Gastroesophageal sphincter (tissue), 4 donors: ENCODE measurements around the gene VTN. TPM values are rescaled to one million over a fixed set of nuclear protein-coding genes. Genes with fewer than 3 reads are reported as not detected.
A peak's percentile ranks its signal among the peaks of the same experiment; 100 is the strongest.

Source experiments
- ATAC-seq: fragments of 150-250 bp; one replicate; pipeline ENCODE4 v1.9.1; 2016; ENCODE audit warnings: mild to moderate bottlenecking, moderate library complexity
- H3K27ac ChIP-seq, 4 donors: fragments of 200-600 bp; sonication (generic) in 3 of 4; 1 replicate in 3 of 4; 2 replicates in 1 of 4; pipeline ENCODE4 v1.5.1; 2016 to 2019
- H3K27me3 ChIP-seq: fragments of 200-600 bp; sonication (generic); one replicate; pipeline ENCODE4 v1.5.1; 2019
- H3K36me3 ChIP-seq, 2 donors: fragments of 200-600 bp; sonication (generic); one replicate each; pipeline ENCODE4 v1.5.1; 2019; ENCODE audit warnings: control low read depth in 1 of 2
- H3K4me1 ChIP-seq, 3 donors: fragments of 200-600 bp; sonication (generic); 1 replicate in 2 of 3; 2 replicates in 1 of 3; pipeline ENCODE4 v1.5.1; 2016 to 2019; ENCODE audit warnings: control low read depth in 2 of 3
- H3K4me3 ChIP-seq, 2 donors: fragments of 200-600 bp; sonication (generic); one replicate each; pipeline ENCODE4 v1.5.1; 2019; ENCODE audit warnings: mild to moderate bottlenecking in 1 of 2, moderate library complexity in 1 of 2
- H3K9me3 ChIP-seq, 3 donors: fragments of 200-600 bp; sonication (generic); one replicate each; pipeline ENCODE4 v1.5.1; 2017 to 2019; ENCODE audit warnings: control low read depth in 2 of 3
- EP300 ChIP-seq: sonication (generic); formaldehyde crosslinking; IDR thresholded peaks from one replicate; pipeline ENCODE4 v1.6.1; 2017; ENCODE audit warnings: antibody characterized with exemption, mild to moderate bottlenecking
- POLR2A ChIP-seq, 2 donors: fragments of 450-650 bp; IDR thresholded peaks; one replicate each; pipeline ENCODE4 v1.6.1; 2017; ENCODE audit warnings: antibody characterized with exemption in 2 of 2, mild to moderate bottlenecking in 2 of 2, moderate library complexity in 1 of 2
- POLR2AphosphoS5 ChIP-seq: sonication (generic); formaldehyde crosslinking; IDR thresholded peaks from one replicate; pipeline ENCODE4 v1.6.1; 2017; ENCODE audit warnings: antibody characterized with exemption
- WGBS, 2 donors: methylation state at CpG; one replicate each; pipeline ENCODE4 v1.1.5; 2018; ENCODE audit warnings: low coverage in 1 of 2; 5-methylcytosine and 5-hydroxymethylcytosine counted together
- total RNA-seq, 4 donors: library from RNA; depleted of rRNA; stranded (reverse); fragments of >200 nt; gene quantifications; one replicate each; pipeline ENCODE4 v1.1.0, GENCODE V29; 2016
- TF ChIP-seq, protein P1 (sequence below), 4 experiments: fragments of 200-600 bp in 2 of 4; fragments of 450-650 bp in 2 of 4; sonication (generic) in 1 of 4; IDR thresholded peaks; one replicate each; pipeline ENCODE4 v1.5.1; 2017 to 2019; ENCODE audit warnings: antibody characterized with exemption in 4 of 4, mild to moderate bottlenecking in 2 of 4, moderate library complexity in 2 of 4

The VTN gene
- total RNA-seq, 4 donors from 2014 or later = 0.27 to 0.47 (median 0.27) TPM; not detected in 1

DNA sequence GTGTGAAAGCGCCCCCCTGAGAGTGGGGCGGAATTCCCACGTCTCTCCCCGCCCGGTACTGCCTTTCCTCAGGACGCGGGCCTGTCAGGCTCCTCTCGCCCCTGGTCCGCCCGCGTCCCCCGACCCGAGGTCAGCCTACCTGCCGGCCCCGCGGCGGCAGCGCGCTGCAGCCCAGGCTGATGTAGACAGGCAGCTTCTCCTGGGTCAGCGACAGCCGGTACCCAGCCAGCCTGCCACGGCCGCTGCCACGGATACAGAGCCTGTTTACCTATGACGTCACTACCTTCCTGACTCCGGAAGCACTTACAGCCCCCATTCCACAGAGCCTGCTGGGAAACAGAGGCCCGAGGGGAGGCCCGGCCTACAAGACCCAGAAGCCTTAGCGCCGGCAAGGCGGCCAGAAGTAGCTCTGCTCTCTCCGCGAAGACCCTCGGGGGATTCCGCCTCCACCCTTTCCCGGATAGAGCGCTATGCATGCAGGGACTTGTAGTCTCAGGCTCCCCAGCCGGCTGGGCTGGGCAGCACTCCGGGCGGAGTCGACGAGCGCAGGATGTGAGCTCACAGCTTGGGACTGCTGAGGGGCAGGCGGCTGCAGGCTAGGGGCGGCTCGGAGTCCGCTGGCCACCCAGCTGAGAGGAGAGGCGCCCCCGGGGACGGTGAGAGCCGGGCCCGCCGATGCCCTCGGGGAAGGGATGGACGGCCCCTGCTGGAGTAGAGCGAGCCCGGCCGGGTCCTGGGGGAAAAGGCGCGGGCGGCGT, 34.7 kb downstream of the VTN start, which contains the start of the genes IFT20 and TNFAIP1:
Gene IFT20, minus strand, starts transcription at position 272 of the 758 bp plus-strand sequence. CDS start 3,487 bp downstream, outside the sequence.
Gene TNFAIP1, plus strand, starts transcription at position 561 of the 758 bp plus-strand sequence. CDS start 3,761 bp downstream, outside the sequence.
- 0% methylated on average over 7 of the region's 62 CpGs; no CpG with 5 or more reads in 1 of the 2 donors for WGBS, 2 donors
- Histone ChIP-seq H3K36me3 (peaks cover 0 to 31% of the 10 kb centered on the region in 2 donors), H3K9me3 (no peaks in the 10 kb centered on the region), H3K4me1 (peaks cover 2 to 70% (median 18%) of the 10 kb centered on the region in 3 donors), H3K27ac (peak within 1 kb of the TSS; percentile 82 to 98 (median 96)), H3K4me3 (peak within 1 kb of the TSS; percentile 60 to 94), H3K27me3 (no peaks in the 10 kb centered on the region)
- TF ChIP-seq, protein P1, sequence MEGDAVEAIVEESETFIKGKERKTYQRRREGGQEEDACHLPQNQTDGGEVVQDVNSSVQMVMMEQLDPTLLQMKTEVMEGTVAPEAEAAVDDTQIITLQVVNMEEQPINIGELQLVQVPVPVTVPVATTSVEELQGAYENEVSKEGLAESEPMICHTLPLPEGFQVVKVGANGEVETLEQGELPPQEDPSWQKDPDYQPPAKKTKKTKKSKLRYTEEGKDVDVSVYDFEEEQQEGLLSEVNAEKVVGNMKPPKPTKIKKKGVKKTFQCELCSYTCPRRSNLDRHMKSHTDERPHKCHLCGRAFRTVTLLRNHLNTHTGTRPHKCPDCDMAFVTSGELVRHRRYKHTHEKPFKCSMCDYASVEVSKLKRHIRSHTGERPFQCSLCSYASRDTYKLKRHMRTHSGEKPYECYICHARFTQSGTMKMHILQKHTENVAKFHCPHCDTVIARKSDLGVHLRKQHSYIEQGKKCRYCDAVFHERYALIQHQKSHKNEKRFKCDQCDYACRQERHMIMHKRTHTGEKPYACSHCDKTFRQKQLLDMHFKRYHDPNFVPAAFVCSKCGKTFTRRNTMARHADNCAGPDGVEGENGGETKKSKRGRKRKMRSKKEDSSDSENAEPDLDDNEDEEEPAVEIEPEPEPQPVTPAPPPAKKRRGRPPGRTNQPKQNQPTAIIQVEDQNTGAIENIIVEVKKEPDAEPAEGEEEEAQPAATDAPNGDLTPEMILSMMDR (IDR thresholded peaks at IDR 0.05) = peak in 2 of 4 experiments; percentile 3 to 27
- TF ChIP-seq POLR2A (IDR thresholded peaks at IDR 0.05) (peak; percentile 92 to 94), EP300 (no peak), POLR2AphosphoS5 (peak; percentile 97)
- ATAC-seq = peak; percentile 99

DNA sequence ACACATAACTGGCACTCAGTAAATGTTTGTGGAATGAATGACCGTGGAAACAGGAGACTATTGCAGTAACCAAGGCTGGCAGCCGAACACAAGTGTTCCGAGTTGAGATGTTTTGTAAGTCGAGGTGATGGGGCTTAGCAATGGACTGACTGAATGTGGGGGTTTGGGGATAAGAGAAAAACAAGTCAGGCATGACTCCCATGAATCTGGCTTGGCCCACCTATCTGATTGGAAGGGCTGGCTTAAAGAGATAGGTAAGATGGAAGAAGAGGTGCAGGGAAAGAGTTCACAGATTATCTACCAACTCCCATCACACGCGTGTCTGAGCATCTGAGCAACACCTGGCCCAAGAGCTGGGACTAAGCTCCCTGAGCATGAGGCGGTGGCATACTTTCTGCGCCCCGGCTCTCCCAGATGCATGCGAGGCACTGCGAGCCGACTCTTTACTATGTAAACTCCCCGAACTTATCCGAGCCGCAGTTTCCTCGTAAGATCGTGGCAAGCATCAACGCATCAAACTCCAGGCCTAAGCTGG, 35.4 kb downstream of the VTN start:
- Histone ChIP-seq H3K27ac (peak overlapping the region; percentile 51 to 98 (median 96)), H3K4me1 (peaks cover 2 to 65% (median 18%) of the 10 kb centered on the region in 3 donors), H3K9me3 (no peaks in the 10 kb centered on the region), H3K27me3 (no peaks in the 10 kb centered on the region), H3K36me3 (peaks cover 0 to 31% of the 10 kb centered on the region in 2 donors), H3K4me3 (peak overlapping the region; percentile 60 to 94)
- no peak for TF ChIP-seq EP300
- no peak for TF ChIP-seq POLR2A (IDR thresholded peaks at IDR 0.05)
- no peak for TF ChIP-seq POLR2AphosphoS5
- TF ChIP-seq, protein P1 (IDR thresholded peaks at IDR 0.05) = no peak
- no peak for ATAC-seq
- 5 to 8% methylated on average over 9 to 17 of the region's 18 CpGs for WGBS, 2 donors

DNA sequence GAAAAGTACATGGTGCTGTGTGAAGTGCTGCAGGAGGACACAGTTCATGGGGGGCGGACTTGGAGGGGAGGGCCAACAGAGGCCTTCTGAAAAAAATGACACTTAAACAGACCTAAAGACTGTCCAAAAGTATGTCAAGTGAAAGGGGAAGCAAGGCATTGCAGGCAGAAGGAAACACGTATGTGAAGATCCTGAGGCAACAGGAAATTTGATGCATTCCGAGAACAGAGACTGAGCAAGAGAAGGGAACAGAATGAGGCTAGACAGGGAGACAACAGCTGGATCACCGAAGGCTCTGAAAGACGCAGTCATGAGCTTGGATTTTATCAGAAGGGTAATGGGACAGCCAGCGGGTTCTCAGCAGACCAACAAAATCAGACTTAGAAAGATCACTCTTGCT, 35.9 kb downstream of the VTN start:
- Histone ChIP-seq H3K4me1 (peaks cover 2 to 59% (median 18%) of the 10 kb centered on the region in 3 donors), H3K27me3 (no peaks in the 10 kb centered on the region), H3K36me3 (peaks cover 0 to 31% of the 10 kb centered on the region in 2 donors), H3K27ac (peak overlapping the region in 2 of 4 donors; percentile 96 to 98), H3K4me3 (peak overlapping the region in 1 of 2 donors; percentile 94), H3K9me3 (no peaks in the 10 kb centered on the region)
- ATAC-seq = no peak
- TF ChIP-seq, protein P1 (IDR thresholded peaks at IDR 0.05) = no peak
- TF ChIP-seq EP300 = no peak
- TF ChIP-seq POLR2AphosphoS5 = no peak
- no peak for TF ChIP-seq POLR2A (IDR thresholded peaks at IDR 0.05)
- 48 to 50% methylated on average over 4 to 6 of the region's 6 CpGs for WGBS, 2 donors

DNA sequence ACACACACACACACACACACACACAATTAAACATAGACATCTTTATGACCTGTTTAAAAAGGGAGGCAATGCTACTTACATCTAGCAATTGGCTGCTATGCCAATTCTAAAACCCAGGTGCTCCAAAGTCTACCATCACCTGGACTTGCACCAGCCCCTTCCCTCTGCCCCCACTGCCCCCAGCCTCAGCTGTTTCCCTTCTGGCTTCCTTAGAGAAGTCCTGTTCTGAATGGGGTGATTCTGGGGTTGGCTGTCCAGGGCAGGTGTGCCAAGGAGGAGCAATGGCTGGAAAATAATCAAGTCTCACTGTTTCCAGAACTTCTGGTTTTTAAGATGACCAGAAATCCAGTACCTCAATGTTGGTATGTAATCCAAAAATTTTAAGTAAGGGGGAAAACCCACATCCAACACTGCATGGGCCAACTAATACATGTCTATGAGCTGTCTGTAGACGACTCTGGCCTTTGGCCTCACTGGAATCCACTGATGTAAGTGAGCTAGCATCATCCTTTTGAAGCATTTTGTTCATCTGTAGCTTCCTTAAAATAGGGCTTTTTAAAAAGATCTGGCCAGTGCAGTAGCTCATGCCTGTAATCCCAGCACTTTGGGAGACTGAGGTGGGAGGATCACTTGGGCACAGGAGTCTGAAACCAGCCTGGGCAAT, 36.9 kb downstream of the VTN start:
- 47 to 80% methylated on average over 1 of the region's 1 CpG for WGBS, 2 donors
- no peak overlapping the region for H3K4me3 ChIP-seq
- peaks cover 0 to 40% of the 10 kb centered on the region in 2 donors for H3K36me3 ChIP-seq
- H3K9me3 ChIP-seq = no peaks in the 10 kb centered on the region
- no peak overlapping the region for H3K27ac ChIP-seq
- peaks cover 2 to 50% (median 18%) of the 10 kb centered on the region in 3 donors for H3K4me1 ChIP-seq
- no peaks in the 10 kb centered on the region for H3K27me3 ChIP-seq
- TF ChIP-seq POLR2AphosphoS5 (no peak), POLR2A (IDR thresholded peaks at IDR 0.05) (no peak), EP300 (no peak)
- TF ChIP-seq, protein P1 (IDR thresholded peaks at IDR 0.05) = no peak
- no peak for ATAC-seq
